ENCODE data around the gene SHC3.

DNA sequence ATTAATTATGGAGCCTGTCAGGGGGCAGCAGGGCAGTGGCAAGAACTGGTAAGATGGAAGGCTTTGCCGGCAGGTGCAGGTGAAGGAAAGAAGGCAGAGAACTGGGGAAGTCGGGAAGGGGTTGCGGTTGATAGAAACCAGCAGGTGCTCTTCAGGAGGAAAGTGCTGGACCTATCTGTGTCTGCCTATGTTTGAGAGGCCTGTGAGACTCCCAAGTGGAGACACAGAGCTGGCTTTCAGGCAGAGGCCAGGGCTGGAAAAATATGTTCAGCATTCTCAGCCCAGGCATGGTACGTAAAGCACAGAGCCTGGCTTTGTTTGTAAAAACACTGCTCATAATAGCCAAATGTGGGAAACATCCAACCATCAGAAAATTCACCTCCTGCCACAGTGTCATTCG lies 117.8 kb downstream of the SHC3 start:
- TF ChIP-seq, protein P1, sequence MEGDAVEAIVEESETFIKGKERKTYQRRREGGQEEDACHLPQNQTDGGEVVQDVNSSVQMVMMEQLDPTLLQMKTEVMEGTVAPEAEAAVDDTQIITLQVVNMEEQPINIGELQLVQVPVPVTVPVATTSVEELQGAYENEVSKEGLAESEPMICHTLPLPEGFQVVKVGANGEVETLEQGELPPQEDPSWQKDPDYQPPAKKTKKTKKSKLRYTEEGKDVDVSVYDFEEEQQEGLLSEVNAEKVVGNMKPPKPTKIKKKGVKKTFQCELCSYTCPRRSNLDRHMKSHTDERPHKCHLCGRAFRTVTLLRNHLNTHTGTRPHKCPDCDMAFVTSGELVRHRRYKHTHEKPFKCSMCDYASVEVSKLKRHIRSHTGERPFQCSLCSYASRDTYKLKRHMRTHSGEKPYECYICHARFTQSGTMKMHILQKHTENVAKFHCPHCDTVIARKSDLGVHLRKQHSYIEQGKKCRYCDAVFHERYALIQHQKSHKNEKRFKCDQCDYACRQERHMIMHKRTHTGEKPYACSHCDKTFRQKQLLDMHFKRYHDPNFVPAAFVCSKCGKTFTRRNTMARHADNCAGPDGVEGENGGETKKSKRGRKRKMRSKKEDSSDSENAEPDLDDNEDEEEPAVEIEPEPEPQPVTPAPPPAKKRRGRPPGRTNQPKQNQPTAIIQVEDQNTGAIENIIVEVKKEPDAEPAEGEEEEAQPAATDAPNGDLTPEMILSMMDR (IDR thresholded peaks at IDR 0.05) = no peak
- TF ChIP-seq EP300 (IDR thresholded peaks at IDR 0.05) (no peak), POLR2AphosphoS5 (IDR thresholded peaks at IDR 0.05) (no peak), POLR2A (IDR thresholded peaks at IDR 0.05) (no peak)

All from stomach (tissue), 4 donors.